Measurements from ENCODE around the gene GSTM5. TPM values are rescaled to one million over a fixed set of nuclear protein-coding genes. Genes with fewer than 3 reads are reported as not detected.
"Not testable (repeated sequence)": the region's sequence is repeated elsewhere in the genome, so short reads cannot be mapped to it uniquely, and the experiment has no call there.

GSTM5 gene
- total and polyA plus RNA-seq, 2 experiments from 2014 or later = 0.21 TPM; not detected in 1

GRCh38 chr1:109764561-109765482, 52.8 kb downstream of the GSTM5 start:
- no peak for DNase-seq (ENCODE audit: low read depth in 1 of 2, low spot score in 1 of 2)
- Histone ChIP-seq H3K27ac (no peak overlapping the region), H3K9me3 (ENCODE audit: low read depth) (no peaks in the 10 kb centered on the region), H3K4me3 (no peak overlapping the region), H3K4me1 (ENCODE audit: low read depth) (peaks cover 5% of the 10 kb centered on the region), H3K27me3 (no peaks in the 10 kb centered on the region), H3K36me3 (no peaks in the 10 kb centered on the region)
- TF ChIP-seq CTCF (IDR thresholded peaks at IDR 0.05; ENCODE audit: low read depth, low read length) = no peak

GRCh38 chr1:109765483-109765815, 53.4 kb downstream of the GSTM5 start:
- Histone ChIP-seq H3K27ac (no peak overlapping the region), H3K27me3 (no peaks in the 10 kb centered on the region), H3K36me3 (no peaks in the 10 kb centered on the region), H3K9me3 (ENCODE audit: low read depth) (no peaks in the 10 kb centered on the region), H3K4me1 (ENCODE audit: low read depth) (peaks cover 5% of the 10 kb centered on the region), H3K4me3 (no peak overlapping the region)
- TF ChIP-seq CTCF (IDR thresholded peaks at IDR 0.05; ENCODE audit: low read depth, low read length) = no peak
- no peak for DNase-seq (ENCODE audit: low read depth in 1 of 2, low spot score in 1 of 2)

GRCh38 chr1:109765896-109766615, 54.0 kb downstream of the GSTM5 start:
- no peaks in the 10 kb centered on the region for H3K9me3 ChIP-seq (ENCODE audit: low read depth)
- no peaks in the 10 kb centered on the region for H3K27me3 ChIP-seq
- DNase-seq (ENCODE audit: low read depth in 1 of 2, low spot score in 1 of 2) = no peak
- H3K4me1 ChIP-seq (ENCODE audit: low read depth) = peaks cover 5% of the 10 kb centered on the region
- TF ChIP-seq CTCF (IDR thresholded peaks at IDR 0.05; ENCODE audit: low read depth, low read length) = no peak
- H3K27ac ChIP-seq = no peak overlapping the region
- H3K36me3 ChIP-seq = no peaks in the 10 kb centered on the region
- H3K4me3 ChIP-seq = no peak overlapping the region

GRCh38 chr1:109766991-109767636, 55.1 kb downstream of the GSTM5 start:
- not testable (repeated sequence) for H3K27ac ChIP-seq; H3K4me1 ChIP-seq (ENCODE audit: low read depth); H3K4me3 ChIP-seq; H3K27me3 ChIP-seq; H3K36me3 ChIP-seq; H3K9me3 ChIP-seq (ENCODE audit: low read depth)
- DNase-seq (ENCODE audit: low read depth in 1 of 2, low spot score in 1 of 2) = peak in 1 of 2 donors; percentile 22

Other genes starting within 250 kb of the GSTM5 start
- gene SYPL2, start 245.7 kb upstream of the GSTM5 start, total RNA-seq = 10.7 and 17.8 TPM in 2 replicates
- 17.0 and 27.3 TPM in 2 replicates for gene SYPL2, start 245.7 kb upstream of the GSTM5 start, polyA plus RNA-seq
- gene ATXN7L2, start 228.3 kb upstream of the GSTM5 start, total RNA-seq = 14.7 and 17.8 TPM in 2 replicates
- gene ATXN7L2, start 228.3 kb upstream of the GSTM5 start, polyA plus RNA-seq = 7.0 and 11.9 TPM in 2 replicates
- gene CYB561D1, start 218.2 kb upstream of the GSTM5 start, total RNA-seq = 5.3 and 7.2 TPM in 2 replicates
- gene CYB561D1, start 218.2 kb upstream of the GSTM5 start, polyA plus RNA-seq = 5.5 and 6.6 TPM in 2 replicates
- 10.5 and 11.2 TPM in 2 replicates for gene AMIGO1, start 202.5 kb upstream of the GSTM5 start, total RNA-seq
- gene AMIGO1, start 202.5 kb upstream of the GSTM5 start, polyA plus RNA-seq = 7.7 and 10.1 TPM in 2 replicates
- gene GPR61, start 172.4 kb upstream of the GSTM5 start, total RNA-seq = 1.9 and 3.3 TPM in 2 replicates
- gene GPR61, start 172.4 kb upstream of the GSTM5 start, polyA plus RNA-seq = 1.9 and 2.7 TPM in 2 replicates
- gene GNAI3, start 163.6 kb upstream of the GSTM5 start, total RNA-seq = 4.7 and 5.0 TPM in 2 replicates
- gene GNAI3, start 163.6 kb upstream of the GSTM5 start, polyA plus RNA-seq = 7.9 and 9.3 TPM in 2 replicates
- not detected in 2 replicates for gene GNAT2, start 92.6 kb upstream of the GSTM5 start, total RNA-seq
- gene GNAT2, start 92.6 kb upstream of the GSTM5 start, polyA plus RNA-seq = 0.22 TPM in 1 of 2 replicates, not detected in the other
- 72.8 and 116 TPM in 2 replicates for gene AMPD2, start 92.4 kb upstream of the GSTM5 start, total RNA-seq
- 47.9 and 53.2 TPM in 2 replicates for gene AMPD2, start 92.4 kb upstream of the GSTM5 start, polyA plus RNA-seq
- 53.5 and 65.3 TPM in 2 replicates for gene GSTM4, start 56.2 kb upstream of the GSTM5 start, total RNA-seq
- gene GSTM4, start 56.2 kb upstream of the GSTM5 start, polyA plus RNA-seq = 134 and 136 TPM in 2 replicates
- 55.2 and 78.5 TPM in 2 replicates for gene GSTM2, start 44.2 kb upstream of the GSTM5 start, total RNA-seq
- 117 and 164 TPM in 2 replicates for gene GSTM2, start 44.2 kb upstream of the GSTM5 start, polyA plus RNA-seq
- gene GSTM1, start 24.4 kb upstream of the GSTM5 start, total RNA-seq = 5.5 and 14.1 TPM in 2 replicates
- gene GSTM1, start 24.4 kb upstream of the GSTM5 start, polyA plus RNA-seq = 10.7 and 33.1 TPM in 2 replicates
- 46.9 and 65.8 TPM in 2 replicates for gene GSTM3, start 28.8 kb downstream of the GSTM5 start, total RNA-seq
- 139 and 167 TPM in 2 replicates for gene GSTM3, start 28.8 kb downstream of the GSTM5 start, polyA plus RNA-seq
- not detected in 2 replicates for gene EPS8L3, start 51.7 kb downstream of the GSTM5 start, total RNA-seq
- 0.28 TPM in 1 of 2 replicates, not detected in the other for gene EPS8L3, start 51.7 kb downstream of the GSTM5 start, polyA plus RNA-seq
- gene CSF1, start 198.6 kb downstream of the GSTM5 start, total RNA-seq = 5.0 and 5.7 TPM in 2 replicates
- gene CSF1, start 198.6 kb downstream of the GSTM5 start, polyA plus RNA-seq = 4.9 and 6.6 TPM in 2 replicates

Data from cardiac muscle cell (in vitro differentiated cells and primary cell).